Stimulated activated CD8-positive, alpha-beta memory T cell treated with anti-CD3 and anti-CD28 coated beads, Interleukin-4, amount 100 ng/mL, for 4 hours (primary cell): ENCODE data around the gene ANKRD11.
"Not testable (repeated sequence)": the region's sequence is repeated elsewhere in the genome, so short reads cannot be mapped to it uniquely, and the experiment has no call there.

Experiments
- DNase-seq, 2 donors: peaks; one replicate each; pipeline ENCODE4 v3.0.0-alpha.2; 2020; ENCODE audit warnings: low read depth in 2 of 2, low spot score in 1 of 2

The ANKRD11 gene

GRCh38 chr16:89482150-89482816, 8.1 kb downstream of the ANKRD11 start:
- no peak for DNase-seq

GRCh38 chr16:89481356-89481955, 8.9 kb downstream of the ANKRD11 start:
- no peak for DNase-seq

GRCh38 chr16:89478576-89479221, 11.7 kb downstream of the ANKRD11 start:
- no peak for DNase-seq

GRCh38 chr16:89476811-89477261, 13.5 kb downstream of the ANKRD11 start:
- no peak for DNase-seq

- DNase-seq = no peak
These were observed 14.0 kb downstream of the ANKRD11 start for GRCh38 chr16:89476379-89476778.

GRCh38 chr16:89475144-89475543, 15.2 kb downstream of the ANKRD11 start:
- no peak for DNase-seq

- no peak for DNase-seq
These were observed 16.5 kb downstream of the ANKRD11 start for GRCh38 chr16:89473791-89474414.

GRCh38 chr16:89473136-89473712, 17.1 kb downstream of the ANKRD11 start:
- DNase-seq = no peak

GRCh38 chr16:89472711-89473075, 17.7 kb downstream of the ANKRD11 start:
- DNase-seq = no peak

GRCh38 chr16:89467382-89467781, 23.0 kb downstream of the ANKRD11 start:
- no peak for DNase-seq

GRCh38 chr16:89466920-89467319, 23.4 kb downstream of the ANKRD11 start:
- DNase-seq = no peak

- DNase-seq = not testable (repeated sequence)
These were observed 27.0 kb downstream of the ANKRD11 start for GRCh38 chr16:89463312-89463711.

- DNase-seq = not testable (repeated sequence)
These were observed 27.7 kb downstream of the ANKRD11 start for GRCh38 chr16:89462639-89463038.

GRCh38 chr16:89461890-89462289, 28.5 kb downstream of the ANKRD11 start:
- DNase-seq = not testable (repeated sequence)

GRCh38 chr16:89460556-89460955, 29.8 kb downstream of the ANKRD11 start:
- no peak for DNase-seq

- DNase-seq = no peak
These were observed 31.4 kb downstream of the ANKRD11 start for GRCh38 chr16:89458967-89459366.

- DNase-seq = no peak
These were observed 31.8 kb downstream of the ANKRD11 start for GRCh38 chr16:89458551-89458950.

GRCh38 chr16:89456419-89456959, 33.9 kb downstream of the ANKRD11 start:
- no peak for DNase-seq

GRCh38 chr16:89455692-89456091, 34.7 kb downstream of the ANKRD11 start:
- DNase-seq = no peak

GRCh38 chr16:89455178-89455577, 35.2 kb downstream of the ANKRD11 start:
- DNase-seq = no peak

GRCh38 chr16:89454378-89455125, 35.8 kb downstream of the ANKRD11 start:
- DNase-seq = not testable (repeated sequence)
